Occipital lobe (tissue), 2 donors: ENCODE data around the gene LDLRAD1. TPM values are rescaled to one million over a fixed set of nuclear protein-coding genes. Genes with fewer than 3 reads are reported as not detected.
"Not testable (repeated sequence)": the region's sequence is repeated elsewhere in the genome, so short reads cannot be mapped to it uniquely, and the experiment has no call there.

ENCODE experiments used
- DNase-seq: peaks from one replicate; lab custom pipeline; 2025; lab: John Stamatoyannopoulos, UW
- total RNA-seq: library from RNA; depleted of rRNA; stranded (reverse); fragments of >200 nt; gene quantifications from one replicate; pipeline ENCODE4 v1.2.3, GENCODE V29; 2014

LDLRAD1 gene
- total RNA-seq, 1 donor from 2014 or later = not detected

DNA sequence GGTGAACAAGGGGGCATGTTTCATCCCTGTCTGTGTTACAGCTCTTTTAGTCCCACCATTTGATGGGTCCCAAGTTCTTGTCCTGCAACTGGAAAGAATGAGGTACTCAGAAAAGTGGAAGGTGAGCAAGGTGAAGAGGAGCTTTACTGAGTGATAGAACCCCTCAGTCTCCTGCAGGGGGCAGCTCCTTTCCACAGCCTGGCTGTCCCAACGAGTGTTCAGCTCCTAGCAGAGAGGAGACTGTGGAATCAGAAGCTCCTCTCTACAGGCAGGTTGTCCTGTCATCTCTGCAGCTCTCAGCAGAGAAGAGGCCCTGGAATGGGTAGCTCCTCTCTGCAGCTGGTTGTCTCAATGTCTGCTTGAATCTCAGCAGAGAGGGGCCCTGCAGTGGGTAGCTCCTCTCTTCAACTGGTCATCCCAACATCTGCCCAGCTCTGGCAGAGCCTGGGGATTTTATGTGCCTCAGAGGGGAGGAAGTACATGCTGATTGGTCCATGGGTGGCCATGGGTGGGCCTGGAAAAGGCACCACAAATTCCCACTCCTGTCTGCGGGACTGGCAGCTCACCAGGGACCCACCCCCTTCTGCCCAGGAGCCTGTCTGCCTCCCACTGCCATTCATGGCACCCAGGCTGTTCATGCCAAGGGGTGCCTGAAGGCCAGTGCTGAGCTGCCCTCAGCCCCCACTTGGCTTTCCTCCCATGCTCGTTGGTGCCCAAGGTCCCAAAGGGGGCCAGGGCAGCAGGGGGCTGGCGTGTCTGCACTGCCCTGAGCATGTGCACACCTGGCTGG is 25.7 kb downstream of the LDLRAD1 start:
- no peak for DNase-seq

DNA sequence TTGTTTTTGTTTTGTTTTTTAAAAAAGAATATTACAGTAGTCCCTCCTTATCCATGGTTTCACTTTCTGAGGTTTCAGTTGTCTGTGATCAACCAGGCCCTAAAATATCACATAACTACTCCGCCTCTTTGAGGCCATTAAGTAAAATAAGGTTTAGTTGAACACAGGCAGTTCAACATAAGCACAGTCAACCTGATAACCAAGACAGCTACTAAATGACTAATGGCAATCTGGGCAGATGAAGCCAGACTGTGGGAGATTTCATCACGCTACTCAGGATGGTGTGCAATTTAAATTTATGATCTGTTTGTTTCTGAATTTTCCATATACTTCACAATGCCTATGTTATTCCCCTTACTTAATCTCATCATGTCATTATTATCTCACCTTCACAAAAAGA is 30.1 kb downstream of the LDLRAD1 start:
- no peak for DNase-seq

DNA sequence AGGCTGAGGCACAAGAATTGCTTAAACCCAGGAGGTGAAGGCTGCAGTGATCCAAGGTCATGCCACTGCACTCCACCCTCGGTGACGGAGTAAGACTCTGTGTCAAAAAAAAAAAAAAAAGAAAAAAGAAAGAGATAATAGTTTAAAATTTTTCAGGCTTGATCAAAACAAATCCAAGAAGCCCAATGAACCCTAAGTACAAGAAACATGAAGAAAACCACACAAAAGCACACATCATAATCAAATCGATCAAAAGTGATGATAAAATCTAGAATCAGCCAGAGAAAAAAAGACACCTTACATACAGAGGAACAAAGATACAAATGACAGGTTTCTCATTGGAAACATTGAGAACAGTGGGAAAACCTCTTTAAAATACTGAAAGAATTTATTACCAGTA is 31.5 kb downstream of the LDLRAD1 start:
- DNase-seq = no peak

DNA sequence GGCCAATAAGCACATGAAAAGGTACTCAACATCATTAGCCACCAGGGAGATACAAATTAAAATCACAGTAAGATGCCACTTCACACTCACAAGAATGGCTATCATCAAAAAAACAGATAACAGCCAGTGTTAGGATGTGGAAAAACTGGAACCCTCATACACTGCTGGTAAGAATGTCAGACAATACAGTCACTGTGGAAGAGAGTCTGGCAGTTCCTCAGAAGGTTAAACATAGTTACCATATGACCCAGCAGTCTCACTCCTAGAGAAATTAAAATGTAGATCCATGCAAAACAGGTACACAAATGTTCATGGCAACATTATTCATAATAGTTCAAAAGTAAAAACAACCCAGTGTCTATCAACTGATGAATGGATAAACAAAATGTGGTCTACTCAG is 33.3 kb downstream of the LDLRAD1 start:
- no peak for DNase-seq

DNA sequence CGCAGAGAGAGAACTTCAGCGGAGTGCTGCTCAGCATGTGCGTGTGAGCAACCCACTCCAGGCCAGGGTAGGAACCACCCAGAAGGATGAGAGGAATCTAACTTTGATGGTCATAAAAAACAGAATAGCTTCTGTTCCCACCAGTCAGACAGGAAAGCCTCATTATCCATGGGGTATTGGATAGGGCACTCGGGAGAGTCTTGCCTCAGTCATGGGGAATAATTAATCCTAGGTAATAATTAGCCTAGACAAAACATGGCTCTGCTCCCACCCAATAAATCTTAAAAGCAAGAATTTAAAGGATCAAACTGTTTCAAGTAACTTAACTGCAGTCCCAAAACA is 35.3 kb downstream of the LDLRAD1 start:
- DNase-seq = no peak

DNA sequence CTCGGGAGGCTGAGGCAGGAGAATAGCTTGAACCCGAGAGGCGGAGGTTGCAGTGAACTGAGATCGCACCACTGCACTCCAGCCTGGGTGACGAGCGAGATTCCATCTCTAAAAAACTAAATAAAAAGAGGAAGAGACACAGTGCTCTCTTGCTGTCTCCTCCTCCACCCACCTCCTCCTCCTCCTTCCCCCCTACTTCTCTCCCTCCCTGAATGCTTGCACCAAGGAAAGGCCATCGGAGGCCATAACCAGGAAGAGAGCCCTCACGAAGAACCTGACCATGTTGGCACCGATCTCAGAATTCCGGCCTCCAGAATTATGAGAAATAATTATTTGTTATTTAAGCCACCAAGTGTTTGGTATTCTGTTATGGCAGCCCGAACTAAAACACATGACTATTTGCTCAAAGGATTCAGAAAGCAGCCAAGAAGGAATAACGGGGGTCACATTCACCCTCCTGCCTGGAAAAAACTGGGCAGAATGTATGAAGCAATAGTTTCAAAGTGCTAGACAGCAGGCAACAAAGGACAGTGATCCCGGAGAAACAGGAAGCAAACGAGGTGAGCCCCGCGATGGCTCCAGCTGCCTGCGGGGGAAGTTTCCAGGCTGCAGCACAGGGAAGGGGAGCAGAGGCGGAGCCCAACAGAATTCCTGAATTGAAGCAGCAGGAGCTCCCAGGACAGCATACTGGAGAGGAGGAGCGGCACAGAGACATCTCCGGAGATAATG is 35.8 kb downstream of the LDLRAD1 start:
- DNase-seq = no peak

DNA sequence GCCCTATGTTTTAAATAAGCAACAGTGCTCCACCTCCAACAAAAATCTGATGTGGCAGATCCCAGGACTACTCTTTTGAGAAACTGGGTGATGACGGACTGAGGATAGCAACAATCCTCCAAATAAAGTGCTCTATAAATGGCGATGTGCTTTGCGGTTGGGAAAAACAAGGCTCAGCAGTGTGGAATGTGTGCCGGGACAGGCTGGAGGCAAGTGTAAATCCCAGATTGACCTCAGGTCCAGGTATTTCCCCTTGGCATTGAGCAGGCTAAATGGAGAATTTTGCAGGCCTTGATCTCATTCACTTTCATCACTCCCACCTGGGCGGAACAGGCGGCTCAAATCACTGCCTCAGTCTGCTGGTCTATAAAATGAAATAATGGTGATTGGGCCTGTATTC is 36.8 kb downstream of the LDLRAD1 start:
- DNase-seq = no peak

DNA sequence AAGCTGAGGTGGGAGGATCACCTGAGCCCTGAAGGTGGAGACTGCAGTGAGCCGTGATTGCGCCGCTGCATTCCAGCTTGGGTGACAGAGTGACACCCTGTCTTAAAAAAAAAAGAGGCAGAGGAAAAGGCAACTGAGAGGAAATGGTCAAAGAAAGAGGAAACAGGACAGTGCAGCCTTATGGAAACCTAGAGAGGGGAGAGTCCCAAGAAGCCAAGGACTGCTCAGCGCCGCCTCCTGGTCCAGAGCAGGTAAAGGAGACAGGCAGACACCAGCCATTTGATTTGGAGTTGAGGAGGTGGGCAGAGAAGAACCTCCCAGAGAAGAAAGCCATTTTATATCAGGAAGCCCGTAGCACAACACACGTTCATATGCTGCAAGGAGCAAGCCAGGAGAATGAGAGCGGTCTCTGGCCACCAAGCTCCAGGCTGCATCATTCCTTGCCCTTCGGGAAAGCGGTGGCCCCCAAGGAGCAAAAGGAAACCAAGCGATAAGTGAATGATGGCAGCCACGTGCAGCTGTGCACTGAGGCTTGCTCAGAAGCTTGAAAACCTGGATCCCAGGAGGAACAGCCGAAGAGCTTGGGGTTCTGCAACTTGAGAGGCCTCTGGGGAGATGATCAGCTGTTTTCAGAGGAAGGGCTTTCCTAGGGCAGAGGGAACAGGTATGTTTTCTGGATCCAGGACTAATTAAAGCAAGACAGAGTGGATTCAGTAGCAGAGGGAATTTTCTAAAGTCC is 38.1 kb downstream of the LDLRAD1 start:
- DNase-seq = no peak

DNA sequence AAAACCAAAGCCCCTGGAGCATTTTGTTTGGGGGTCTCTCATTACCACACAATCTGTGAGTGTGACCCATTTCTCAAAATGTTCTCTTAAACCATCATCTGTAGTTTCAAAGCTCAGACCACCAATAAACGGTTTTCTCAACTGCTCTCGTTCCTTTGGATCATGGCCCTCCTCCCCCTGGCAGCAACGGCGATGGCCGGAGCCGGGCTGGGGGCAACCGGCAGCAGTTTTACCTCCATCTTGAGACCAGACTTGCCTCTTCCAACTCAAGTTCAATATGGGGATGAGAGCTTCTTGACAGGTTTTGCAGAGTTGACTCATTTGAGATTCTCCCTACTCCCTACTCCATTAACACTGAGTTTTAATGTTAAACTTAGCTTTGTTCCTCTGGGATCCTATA is 42.1 kb downstream of the LDLRAD1 start:
- no peak for DNase-seq

DNA sequence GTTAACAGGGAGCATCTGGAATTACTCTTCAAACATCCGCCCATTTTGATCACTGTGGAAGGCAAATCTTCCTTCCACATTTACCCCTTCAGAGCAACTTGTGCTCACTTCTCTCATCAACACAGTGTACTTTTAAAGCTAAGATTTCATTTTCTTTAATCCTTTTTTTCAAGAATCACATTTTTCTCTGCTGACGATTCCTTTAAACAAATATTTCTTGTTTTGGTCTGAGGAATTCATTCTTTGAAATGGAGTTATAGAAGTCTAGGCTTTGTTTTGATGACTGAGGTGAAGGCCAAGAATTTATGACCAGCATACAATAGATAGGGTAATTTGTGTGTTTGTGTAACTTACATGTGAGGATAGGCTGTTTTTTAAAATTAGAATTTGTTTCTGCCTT is 46.3 kb downstream of the LDLRAD1 start:
- no peak for DNase-seq

DNA sequence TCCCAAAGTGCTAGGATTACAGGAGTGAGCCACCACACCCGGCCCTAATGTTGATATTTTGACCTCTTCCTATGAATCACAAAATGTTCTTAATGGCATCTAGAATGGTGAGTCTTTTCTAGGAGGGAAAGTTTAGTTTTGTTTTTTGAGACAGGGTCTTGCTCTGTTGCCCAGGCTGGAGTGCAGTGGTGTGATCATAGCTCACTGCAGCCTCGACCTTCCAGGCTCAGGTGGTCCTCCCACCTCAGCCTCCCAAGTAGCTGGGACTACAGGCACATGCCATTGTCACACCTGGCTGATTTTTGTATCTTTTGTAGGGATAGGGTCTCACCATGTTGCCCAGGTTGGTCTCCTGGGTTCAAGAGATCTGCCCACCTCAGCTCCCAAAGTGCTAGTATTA is 48.7 kb downstream of the LDLRAD1 start:
- not testable (repeated sequence) for DNase-seq

DNA sequence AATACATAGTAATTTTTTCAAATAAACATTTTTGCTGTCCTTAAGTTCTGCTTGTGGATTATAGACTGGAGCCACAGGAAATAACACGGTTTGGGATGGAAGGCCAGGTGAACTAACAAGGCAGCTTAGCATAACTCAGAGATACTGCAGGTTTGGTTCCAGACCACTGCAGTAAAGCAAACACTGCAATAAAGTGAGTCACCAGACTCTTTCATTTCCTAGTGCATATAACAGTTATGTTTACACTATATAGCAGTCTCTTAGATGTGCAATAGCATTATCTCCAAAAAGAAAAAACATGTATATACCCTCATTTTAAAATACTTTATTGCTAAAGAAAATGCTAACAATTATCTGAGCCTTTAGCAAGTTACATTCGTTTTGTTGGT is 49.9 kb downstream of the LDLRAD1 start:
- no peak for DNase-seq

DNA sequence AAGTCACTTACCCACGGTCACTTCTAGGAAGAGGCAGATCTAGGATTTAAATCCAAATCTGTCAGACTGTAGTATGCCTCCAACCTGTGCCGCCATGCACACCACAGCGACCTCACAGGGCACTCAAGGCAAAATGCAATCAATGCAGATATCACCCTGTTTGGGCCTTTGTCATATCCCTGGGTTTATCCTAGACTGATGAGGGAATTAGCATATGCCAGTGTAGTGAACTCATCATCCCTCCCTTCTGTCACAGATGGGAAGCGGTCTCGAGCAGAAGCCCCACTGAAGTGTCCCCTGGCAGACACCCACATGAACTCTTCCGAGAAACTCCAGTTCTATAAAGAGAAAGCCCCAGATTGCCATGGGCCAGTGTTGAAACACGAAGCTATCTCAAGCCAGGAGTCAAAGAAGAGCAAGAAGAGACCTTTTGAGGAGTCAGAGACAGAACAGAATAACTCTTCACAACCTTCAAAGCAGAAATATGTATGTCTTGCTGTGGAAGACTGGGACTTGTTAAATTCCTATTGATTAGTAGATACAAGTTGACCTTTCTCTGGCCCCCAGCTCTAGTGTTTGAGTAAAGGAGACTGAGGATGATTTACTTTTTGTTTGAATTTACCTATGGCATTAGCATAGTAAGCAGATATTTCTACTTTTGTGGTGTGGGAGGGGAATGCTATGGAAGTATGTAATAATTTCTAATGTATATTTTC is 50.4 kb downstream of the LDLRAD1 start:
- DNase-seq = no peak

DNA sequence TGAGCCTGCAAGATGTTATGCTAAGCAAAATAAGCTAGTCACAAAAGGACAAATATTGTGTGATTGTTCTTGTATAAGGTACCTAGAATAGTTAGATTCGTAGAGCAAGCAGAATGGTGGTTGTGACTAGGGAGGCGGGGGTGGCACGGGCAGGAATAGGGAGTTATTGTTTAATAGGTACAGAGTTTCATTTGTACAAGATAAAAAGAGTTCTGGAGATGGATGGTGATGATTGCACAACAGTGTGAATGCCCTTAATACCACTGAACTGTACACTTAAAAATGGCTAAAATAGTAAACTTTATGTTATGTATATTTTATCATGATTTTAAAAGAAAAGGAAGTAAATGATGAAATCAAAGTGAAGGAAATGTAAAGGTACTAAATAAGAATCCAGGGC is 51.2 kb downstream of the LDLRAD1 start:
- DNase-seq = no peak

DNA sequence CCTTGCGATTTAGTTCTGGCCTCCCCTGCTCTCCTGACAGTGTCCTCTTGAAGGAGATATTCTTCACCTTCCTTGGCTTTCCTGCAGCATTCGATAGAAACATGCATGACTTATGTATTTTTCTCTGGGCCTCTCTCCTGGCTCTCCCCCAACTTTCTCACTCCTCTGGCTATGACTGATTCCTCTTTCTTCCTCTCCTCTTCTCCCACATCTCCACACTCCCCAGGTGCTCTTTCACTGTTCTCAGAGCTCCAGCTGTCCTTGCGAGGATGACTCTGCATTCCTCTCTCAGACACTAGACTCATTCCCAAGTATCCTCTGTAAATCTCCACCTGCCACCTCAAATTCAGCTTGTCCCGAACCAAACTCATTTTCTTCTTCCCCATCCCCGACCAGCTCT is 53.9 kb downstream of the LDLRAD1 start:
- no peak for DNase-seq

DNA sequence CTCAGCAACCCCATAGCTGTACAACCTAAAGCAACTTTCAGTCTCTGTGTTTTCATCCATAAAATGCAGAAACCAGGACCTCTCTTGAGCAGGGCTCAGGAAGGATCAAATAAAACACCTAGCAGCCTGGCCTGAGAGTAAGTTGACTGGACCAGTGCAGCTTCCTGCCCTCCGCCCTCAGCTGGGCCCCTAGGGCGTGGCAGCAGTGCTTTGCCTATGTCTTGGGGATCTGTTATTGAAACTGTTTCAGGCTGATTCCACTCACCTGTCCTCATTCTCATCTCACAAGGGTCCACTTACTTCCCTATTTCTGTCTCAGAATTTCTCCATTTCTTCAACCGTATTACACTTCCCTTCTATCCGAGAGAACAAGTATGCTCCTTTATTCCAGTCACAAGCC is 54.5 kb downstream of the LDLRAD1 start:
- DNase-seq = no peak

DNA sequence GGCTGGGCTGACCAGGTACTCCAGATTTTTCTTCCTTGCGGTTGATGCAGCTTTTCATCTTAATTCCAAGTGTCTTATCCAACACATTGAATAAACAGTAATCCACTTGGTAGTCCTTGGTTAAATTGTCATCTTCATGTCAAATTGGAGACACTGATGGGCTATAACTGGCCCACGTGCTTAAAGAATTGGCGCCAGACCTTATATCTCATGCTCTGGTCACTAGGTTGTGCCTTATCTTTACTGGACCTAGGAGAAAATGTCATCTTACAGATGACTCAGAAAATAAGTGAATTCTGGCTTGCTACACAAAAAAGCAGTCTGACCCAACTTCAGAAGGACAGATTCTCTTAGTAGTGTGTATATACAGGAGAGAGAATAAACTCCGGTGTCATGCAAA is 55.6 kb downstream of the LDLRAD1 start:
- DNase-seq = no peak

DNA sequence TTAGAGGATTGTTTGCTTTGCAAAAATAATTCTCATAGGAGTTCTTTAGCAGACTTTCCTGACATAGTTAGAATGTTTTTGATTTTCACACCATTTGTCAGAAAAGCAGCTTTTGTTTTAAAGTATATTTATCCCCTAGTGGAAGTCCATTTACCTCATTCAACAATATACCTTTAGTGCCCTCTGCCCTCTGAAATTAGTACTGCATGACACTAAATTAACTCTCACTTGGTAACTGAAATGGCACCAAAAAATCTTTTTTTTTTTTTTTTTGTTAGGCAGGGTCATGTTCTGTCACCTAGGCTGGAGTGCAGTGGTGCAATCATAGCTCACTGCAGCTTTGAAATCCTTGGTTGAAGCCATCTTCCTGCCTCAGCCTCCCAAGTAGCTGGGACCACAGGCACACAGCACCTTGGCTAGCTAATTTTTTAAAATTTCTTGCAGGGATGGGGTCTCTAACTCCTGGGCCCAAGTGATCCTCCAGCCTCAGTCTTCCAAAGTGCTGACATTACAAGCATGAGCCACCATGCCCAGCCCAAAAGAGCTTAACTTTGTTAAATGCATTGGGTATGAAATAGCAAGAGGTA is 58.2 kb downstream of the LDLRAD1 start:
- DNase-seq = no peak
